Testis (tissue), 2 donors: ENCODE data around the gene CBFA2T3.

ENCODE experiments used
- POLR2A ChIP-seq: fragments of 450-650 bp; IDR thresholded peaks from one replicate; pipeline ENCODE4 v1.6.1; 2017; ENCODE audit warnings: antibody characterized with exemption, mild to moderate bottlenecking, moderate library complexity
- TF ChIP-seq, protein P1 (sequence below), 3 experiments: fragments of 450-650 bp in 2 of 3; fragments of 200-600 bp in 1 of 3; sonication (generic) in 1 of 3; IDR thresholded peaks; one replicate each; pipeline ENCODE4 v1.5.1; 2016 to 2019; ENCODE audit warnings: antibody characterized with exemption in 3 of 3, mild to moderate bottlenecking in 2 of 3, moderate library complexity in 1 of 3

- TF ChIP-seq, protein P1, sequence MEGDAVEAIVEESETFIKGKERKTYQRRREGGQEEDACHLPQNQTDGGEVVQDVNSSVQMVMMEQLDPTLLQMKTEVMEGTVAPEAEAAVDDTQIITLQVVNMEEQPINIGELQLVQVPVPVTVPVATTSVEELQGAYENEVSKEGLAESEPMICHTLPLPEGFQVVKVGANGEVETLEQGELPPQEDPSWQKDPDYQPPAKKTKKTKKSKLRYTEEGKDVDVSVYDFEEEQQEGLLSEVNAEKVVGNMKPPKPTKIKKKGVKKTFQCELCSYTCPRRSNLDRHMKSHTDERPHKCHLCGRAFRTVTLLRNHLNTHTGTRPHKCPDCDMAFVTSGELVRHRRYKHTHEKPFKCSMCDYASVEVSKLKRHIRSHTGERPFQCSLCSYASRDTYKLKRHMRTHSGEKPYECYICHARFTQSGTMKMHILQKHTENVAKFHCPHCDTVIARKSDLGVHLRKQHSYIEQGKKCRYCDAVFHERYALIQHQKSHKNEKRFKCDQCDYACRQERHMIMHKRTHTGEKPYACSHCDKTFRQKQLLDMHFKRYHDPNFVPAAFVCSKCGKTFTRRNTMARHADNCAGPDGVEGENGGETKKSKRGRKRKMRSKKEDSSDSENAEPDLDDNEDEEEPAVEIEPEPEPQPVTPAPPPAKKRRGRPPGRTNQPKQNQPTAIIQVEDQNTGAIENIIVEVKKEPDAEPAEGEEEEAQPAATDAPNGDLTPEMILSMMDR (IDR thresholded peaks at IDR 0.05): no peak
- TF ChIP-seq POLR2A: no peak
Measured at GRCh38 chr16:88929091-88929445, 47.9 kb downstream of the CBFA2T3 start.
